Activated T-cell treated with anti-CD3 and anti-CD28 coated beads, Interleukin-2, amount 50 U/mL, for 72 hours (primary cell): ENCODE results near the gene LGR5. TPM values are rescaled to one million over a fixed set of nuclear protein-coding genes. Genes with fewer than 3 reads are reported as not detected.

Experiments used
- ATAC-seq, 2 donors: fragments of 150-1000 bp; cut with Tn5 transposase; replicated peaks in 1 of 2; 2 replicates each; pipeline ENCODE4 v1.10.0; 2021; ENCODE audit warnings: moderate library complexity in 2 of 2, mild to moderate bottlenecking in 1 of 2
- DNase-seq, 2 donors: peaks; one replicate each; pipeline ENCODE4 v3.0.0; 2021 to 2022; ENCODE audit warnings: mixed read lengths in 1 of 2
- H3K27ac Mint-ChIP-seq: one replicate; pipeline ENCODE4 v1.8.0; 2022; ENCODE audit warnings: mild to moderate bottlenecking, moderate library complexity, mixed read lengths
- H3K27me3 Mint-ChIP-seq: one replicate; pipeline ENCODE4 v1.8.0; 2022; ENCODE audit warnings: low read depth, mixed read lengths
- H3K36me3 Mint-ChIP-seq, 2 donors: one replicate each; pipeline ENCODE4 v1.8.0; 2022; ENCODE audit warnings: mixed read lengths in 2 of 2, mild to moderate bottlenecking in 1 of 2; ENCODE audit not compliant: insufficient read depth in 2 of 2
- H3K4me1 Mint-ChIP-seq: one replicate; pipeline ENCODE4 v1.8.0; 2022; ENCODE audit warnings: low read depth, mixed read lengths
- H3K4me3 Mint-ChIP-seq, 2 donors: one replicate each; pipeline ENCODE4 v1.8.0; 2022; ENCODE audit warnings: mild to moderate bottlenecking in 2 of 2, mixed read lengths in 2 of 2, moderate library complexity in 2 of 2
- H3K9me3 Mint-ChIP-seq, 2 donors: one replicate each; pipeline ENCODE4 v1.8.0; 2022; ENCODE audit warnings: mixed read lengths in 2 of 2
- total RNA-seq, 2 donors: library from RNA; stranded (reverse); gene quantifications; one replicate each; pipeline ENCODE4 v1.2.3, GENCODE V29; 2022

The LGR5 gene
- total RNA-seq, 2 donors from 2014 or later, result not detected

GRCh38 chr12:71417181-71417580 is 22.4 kb upstream of the LGR5 start:
- Mint-ChIP-seq H3K9me3 (no peaks in the 10 kb centered on the region), H3K27ac (no peak overlapping the region), H3K4me1 (no peaks in the 10 kb centered on the region), H3K27me3 (peaks cover 4% of the 10 kb centered on the region), H3K4me3 (no peak overlapping the region), H3K36me3 (peaks cover 0 to under 1% of the 10 kb centered on the region in 2 donors)
- DNase-seq (no peak), ATAC-seq (no peak)

DNA sequence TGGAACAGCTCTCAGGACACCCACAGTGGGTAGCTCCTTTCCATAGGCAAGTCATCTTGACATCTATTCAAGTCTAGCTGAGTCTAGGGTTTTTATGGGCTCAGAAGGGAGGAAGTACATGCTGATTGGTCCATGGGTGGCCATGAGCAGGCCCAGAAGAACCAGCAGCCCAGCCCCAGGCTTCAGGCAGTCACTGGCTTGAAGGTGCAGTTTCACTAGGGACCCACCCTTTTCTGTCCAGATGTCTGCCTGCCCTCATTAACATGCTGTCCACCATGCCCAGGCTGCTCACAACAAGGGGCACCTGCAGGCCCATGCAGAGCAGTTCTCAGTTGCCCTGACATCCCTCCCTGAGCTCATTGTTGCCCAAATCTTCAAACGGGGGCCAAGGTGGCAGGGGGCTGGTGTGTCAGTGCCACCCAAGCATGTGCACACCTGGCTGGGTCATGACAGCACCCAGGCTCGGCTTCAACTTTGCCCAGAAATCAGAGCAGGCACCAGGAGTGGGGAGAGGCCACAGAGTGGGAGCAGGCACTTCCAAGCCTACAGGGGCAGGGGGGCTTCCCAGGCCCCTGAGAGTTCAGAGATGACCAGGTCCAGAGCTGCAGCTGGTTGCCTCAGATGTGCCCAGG is 18.7 kb upstream of the LGR5 start:
- Mint-ChIP-seq H3K36me3 (no peaks in the 10 kb centered on the region), H3K27me3 (peaks cover 24% of the 10 kb centered on the region), H3K4me1 (no peaks in the 10 kb centered on the region), H3K4me3 (no peak overlapping the region), H3K27ac (no peak overlapping the region), H3K9me3 (no peaks in the 10 kb centered on the region)
- ATAC-seq, result no peak
- no peak for DNase-seq

GRCh38 chr12:71425568-71426299 is 13.9 kb upstream of the LGR5 start:
- no peak overlapping the region for H3K27ac Mint-ChIP-seq
- peaks cover 24% of the 10 kb centered on the region for H3K27me3 Mint-ChIP-seq
- H3K4me1 Mint-ChIP-seq, result no peaks in the 10 kb centered on the region
- H3K36me3 Mint-ChIP-seq, result no peaks in the 10 kb centered on the region
- H3K9me3 Mint-ChIP-seq, result no peaks in the 10 kb centered on the region
- ATAC-seq, result no peak
- no peak for DNase-seq
- H3K4me3 Mint-ChIP-seq, result no peak overlapping the region

GRCh38 chr12:71426300-71427047 is 13.1 kb upstream of the LGR5 start:
- Mint-ChIP-seq H3K4me1 (no peaks in the 10 kb centered on the region), H3K36me3 (no peaks in the 10 kb centered on the region), H3K27me3 (peaks cover 24% of the 10 kb centered on the region), H3K27ac (no peak overlapping the region), H3K9me3 (no peaks in the 10 kb centered on the region), H3K4me3 (no peak overlapping the region)
- DNase-seq (no peak), ATAC-seq (no peak)

DNA sequence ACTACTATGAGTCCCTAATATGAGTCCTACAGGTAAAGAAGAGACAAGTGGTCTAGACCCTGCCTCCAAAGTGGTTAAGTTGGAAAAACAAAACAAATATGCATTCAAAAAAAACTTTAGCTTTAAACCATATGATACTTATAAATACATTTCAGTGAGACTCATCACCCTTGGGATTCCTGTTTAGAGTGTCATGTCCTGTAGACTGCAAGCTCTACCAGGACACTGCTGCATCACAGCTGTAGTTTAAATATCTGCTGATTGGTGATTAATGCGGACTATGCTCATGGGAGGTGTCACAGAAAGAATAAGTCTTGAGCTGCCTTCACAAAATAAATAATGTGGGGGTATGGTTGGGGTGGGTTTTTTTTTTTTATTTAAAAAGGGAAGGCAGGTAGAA is 8.8 kb upstream of the LGR5 start:
- Mint-ChIP-seq H3K27me3 (peaks cover 26% of the 10 kb centered on the region), H3K36me3 (peaks cover 3 to 7% of the 10 kb centered on the region in 2 donors), H3K4me3 (no peak overlapping the region), H3K27ac (no peak overlapping the region), H3K4me1 (no peaks in the 10 kb centered on the region), H3K9me3 (peaks cover 3 to 4% of the 10 kb centered on the region in 2 donors)
- ATAC-seq, result no peak
- DNase-seq, result no peak

DNA sequence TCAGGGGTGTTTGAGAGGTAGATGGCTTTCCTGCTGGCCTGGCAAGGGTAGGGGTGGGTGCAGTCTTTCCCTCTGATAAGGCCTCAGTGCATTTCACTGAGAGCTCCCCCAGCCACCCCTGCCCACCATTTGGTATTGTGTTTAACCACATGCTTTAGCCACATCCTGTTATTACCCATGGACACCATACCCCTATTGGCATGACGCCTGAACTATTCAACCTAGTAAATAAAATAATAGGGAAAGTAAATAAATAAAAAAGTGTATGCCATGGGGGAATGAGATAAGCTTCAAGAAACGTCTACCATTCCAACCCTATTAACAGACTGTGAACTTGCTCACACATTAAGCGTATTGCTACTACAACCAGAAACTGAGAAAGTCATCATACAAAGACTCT is 7.6 kb upstream of the LGR5 start:
- Mint-ChIP-seq H3K4me1 (no peaks in the 10 kb centered on the region), H3K27ac (no peak overlapping the region), H3K27me3 (peaks cover 37% of the 10 kb centered on the region), H3K4me3 (no peak overlapping the region), H3K9me3 (peaks cover 6% of the 10 kb centered on the region in 2 donors), H3K36me3 (peaks cover 8 to 9% of the 10 kb centered on the region in 2 donors)
- DNase-seq (no peak), ATAC-seq (no peak)

DNA sequence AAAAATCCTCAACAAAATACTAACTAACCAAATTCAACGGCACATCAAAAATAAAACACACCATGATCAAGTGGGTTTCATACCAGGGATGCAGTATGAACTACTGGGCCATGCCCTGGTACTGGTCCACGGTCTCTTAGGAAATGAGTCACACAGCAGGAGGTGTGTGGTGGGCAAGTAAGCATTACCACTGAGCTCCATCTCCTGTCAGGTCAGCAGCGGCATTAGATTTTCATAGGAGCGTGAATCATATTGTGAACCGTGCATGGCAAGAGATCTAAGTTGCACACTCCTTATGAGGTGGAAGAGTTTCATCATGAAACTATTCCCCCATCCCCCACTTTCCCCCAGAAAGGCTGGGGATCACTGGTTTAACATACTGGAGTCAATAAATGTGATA is 6.7 kb upstream of the LGR5 start:
- ATAC-seq (no peak), DNase-seq (no peak)
- Mint-ChIP-seq H3K27ac (no peak overlapping the region), H3K36me3 (peaks cover 9 to 12% of the 10 kb centered on the region in 2 donors), H3K4me1 (no peaks in the 10 kb centered on the region), H3K9me3 (peaks cover 9 to 10% of the 10 kb centered on the region in 2 donors), H3K4me3 (no peak overlapping the region), H3K27me3 (peaks cover 47% of the 10 kb centered on the region)

GRCh38 chr12:71436696-71437095 is 2.9 kb upstream of the LGR5 start:
- H3K9me3 Mint-ChIP-seq, result peaks cover 9 to 11% of the 10 kb centered on the region in 2 donors
- DNase-seq (no peak), ATAC-seq (no peak)
- peaks cover 9 to 12% of the 10 kb centered on the region in 2 donors for H3K36me3 Mint-ChIP-seq
- H3K4me1 Mint-ChIP-seq, result peaks cover 23% of the 10 kb centered on the region
- peaks cover 80% of the 10 kb centered on the region for H3K27me3 Mint-ChIP-seq
- H3K27ac Mint-ChIP-seq, result no peak overlapping the region
- no peak overlapping the region for H3K4me3 Mint-ChIP-seq

DNA sequence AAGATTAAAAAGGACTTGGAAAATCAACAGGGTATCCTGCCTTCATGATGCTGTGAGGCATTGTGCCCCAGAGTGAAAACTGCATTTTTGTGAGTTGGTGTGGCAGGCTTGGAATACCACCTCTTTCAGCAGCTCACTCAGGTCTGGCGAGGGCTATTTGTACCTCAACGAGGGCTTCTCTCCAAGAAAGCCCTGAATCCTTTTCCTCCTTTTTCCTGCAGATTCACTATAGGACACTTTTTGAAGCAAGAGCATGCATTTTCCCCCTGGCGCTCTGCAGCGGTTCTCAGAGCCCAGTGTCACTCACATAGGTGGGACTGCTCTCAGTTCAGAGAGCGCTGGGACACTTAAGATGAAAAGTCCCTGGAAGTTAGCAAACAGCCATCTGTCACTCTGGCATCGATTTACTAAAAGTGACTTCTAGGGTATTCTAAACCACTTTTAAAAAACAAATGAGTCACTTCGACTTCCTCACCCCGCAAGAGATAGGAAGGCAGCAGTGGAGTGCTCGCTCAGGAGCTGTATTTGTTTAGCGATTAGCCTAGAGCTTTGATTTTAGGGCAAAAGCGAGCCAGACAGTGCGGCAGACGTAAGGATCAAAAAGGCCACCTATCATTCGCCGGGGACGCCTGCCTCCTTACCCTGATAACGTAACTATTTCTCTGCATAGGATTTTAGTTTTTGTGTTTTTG is 782 bp upstream of the LGR5 start:
- DNase-seq, result no peak
- peaks cover 23% of the 10 kb centered on the region for H3K4me1 Mint-ChIP-seq
- peaks cover 83% of the 10 kb centered on the region for H3K27me3 Mint-ChIP-seq
- H3K4me3 Mint-ChIP-seq, result peak overlapping the region; percentile 93 to 94
- peaks cover 9 to 12% of the 10 kb centered on the region in 2 donors for H3K36me3 Mint-ChIP-seq
- H3K9me3 Mint-ChIP-seq, result peaks cover 9 to 11% of the 10 kb centered on the region in 2 donors
- no peak overlapping the region for H3K27ac Mint-ChIP-seq
- peak; percentile 21 to 32 for ATAC-seq

- H3K4me3 Mint-ChIP-seq, result peak overlapping the region; percentile 93 to 94
- H3K9me3 Mint-ChIP-seq, result peaks cover 9 to 11% of the 10 kb centered on the region in 2 donors
- peaks cover 79% of the 10 kb centered on the region for H3K27me3 Mint-ChIP-seq
Observed at GRCh38 chr12:71439362-71439612, 311 bp upstream of the LGR5 start.

GRCh38 chr12:71440345-71440762 is 756 bp downstream of the LGR5 start:
- peaks cover 74% of the 10 kb centered on the region for H3K27me3 Mint-ChIP-seq
- H3K36me3 Mint-ChIP-seq, result peaks cover 5 to 10% of the 10 kb centered on the region in 2 donors
- H3K4me1 Mint-ChIP-seq, result peaks cover 23% of the 10 kb centered on the region
- DNase-seq (no peak), ATAC-seq (peak in 1 of 2 donors; percentile 10)
- no peak overlapping the region for H3K27ac Mint-ChIP-seq
- H3K9me3 Mint-ChIP-seq, result peaks cover 8 to 11% of the 10 kb centered on the region in 2 donors
- peak overlapping the region; percentile 93 to 94 for H3K4me3 Mint-ChIP-seq

More at GRCh38 chr12:71439362-71439612, 311 bp upstream of the LGR5 start:
- Mint-ChIP-seq H3K27ac (no peak overlapping the region), H3K4me1 (peaks cover 23% of the 10 kb centered on the region), H3K36me3 (peaks cover 7 to 12% of the 10 kb centered on the region in 2 donors)
- DNase-seq, result no peak
- peak; percentile 14 to 38 for ATAC-seq

DNA sequence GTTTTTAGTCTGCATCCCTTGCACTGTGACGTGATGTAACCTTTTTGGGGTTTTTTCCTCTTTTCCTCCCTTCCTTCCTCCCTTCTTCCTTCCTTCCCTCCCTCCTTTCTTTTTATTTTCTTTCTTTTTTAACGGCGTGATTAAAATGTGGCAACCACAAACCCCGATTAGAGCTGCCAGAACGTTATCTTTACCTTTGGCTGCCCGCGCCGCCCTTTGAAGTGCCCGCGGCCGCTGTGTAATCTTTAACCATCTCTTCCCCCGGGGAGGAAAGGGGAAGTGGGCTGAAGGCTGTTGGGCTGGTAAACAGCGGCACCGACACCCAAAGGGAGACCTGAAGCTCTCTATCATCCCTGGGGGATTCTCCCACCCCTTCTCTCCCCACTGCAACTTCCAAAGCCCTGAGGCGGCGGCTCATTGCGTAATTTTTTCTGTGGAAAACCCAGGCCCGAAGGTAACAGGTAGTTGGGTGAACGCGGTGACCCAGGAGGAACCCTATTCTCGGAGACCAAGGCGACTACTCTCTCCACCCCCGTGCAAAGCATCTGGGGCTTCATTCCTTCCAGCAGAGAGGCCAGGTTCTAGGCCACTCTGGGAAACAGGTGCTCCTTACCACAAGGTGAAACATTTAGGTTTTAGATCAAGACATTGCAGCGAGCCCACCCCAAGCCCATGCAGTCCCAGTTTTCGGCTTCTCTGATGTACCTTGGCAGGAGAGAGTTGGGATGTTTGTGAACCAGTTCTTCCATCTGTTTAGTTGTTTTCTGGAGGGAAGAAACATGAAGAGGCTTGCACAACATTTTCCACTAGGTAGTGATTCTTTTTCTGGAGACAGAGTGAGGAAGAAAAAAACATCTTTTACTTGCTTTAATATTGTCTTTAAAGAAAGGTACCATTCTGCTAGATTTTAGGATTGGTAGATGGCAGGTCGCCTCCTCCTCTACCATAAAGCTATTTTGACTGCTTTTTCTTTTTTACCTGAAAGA is 1.5 kb downstream of the LGR5 start:
- peaks cover 2 to 9% of the 10 kb centered on the region in 2 donors for H3K36me3 Mint-ChIP-seq

More for the DNA sequence above, 1.5 kb downstream of the LGR5 start:
- peak overlapping the region; percentile 93 to 94 for H3K4me3 Mint-ChIP-seq
- H3K9me3 Mint-ChIP-seq, result peaks cover 5 to 7% of the 10 kb centered on the region in 2 donors
- H3K27ac Mint-ChIP-seq, result no peak overlapping the region
- peak in 1 of 2 donors; percentile 19 for DNase-seq
- ATAC-seq, result peak in 1 of 2 donors; percentile 36
- peaks cover 23% of the 10 kb centered on the region for H3K4me1 Mint-ChIP-seq
- peaks cover 74% of the 10 kb centered on the region for H3K27me3 Mint-ChIP-seq
